Activated CD8-positive, alpha-beta memory T cell treated with anti-CD3 and anti-CD28 coated beads, Interleukin-2, amount 50 U/mL, for 24 hours (primary cell): ENCODE results near the gene CEACAM19.
"Not testable (repeated sequence)": the region's sequence is repeated elsewhere in the genome, so short reads cannot be mapped to it uniquely, and the experiment has no call there.

Experiments used
- DNase-seq: peaks from one replicate; pipeline ENCODE4 v3.0.0-alpha.2; 2020; ENCODE audit errors: extremely low read depth

The CEACAM19 gene

GRCh38 chr19:44675521-44675920 lies 4.2 kb downstream of the CEACAM19 start:
- DNase-seq, result no peak

GRCh38 chr19:44677019-44677811 lies 5.9 kb downstream of the CEACAM19 start:
- DNase-seq, result no peak

GRCh38 chr19:44680536-44680935 lies 9.3 kb downstream of the CEACAM19 start:
- no peak for DNase-seq

GRCh38 chr19:44681992-44682790 lies 10.9 kb downstream of the CEACAM19 start:
- DNase-seq, result no peak

GRCh38 chr19:44682807-44683206 lies 11.5 kb downstream of the CEACAM19 start:
- no peak for DNase-seq

GRCh38 chr19:44683434-44684210 lies 12.3 kb downstream of the CEACAM19 start:
- DNase-seq, result no peak

- DNase-seq, result not testable (repeated sequence)
Observed at GRCh38 chr19:44684396-44684795, 13.1 kb downstream of the CEACAM19 start.

- no peak for DNase-seq
Observed at GRCh38 chr19:44684892-44685863, 13.9 kb downstream of the CEACAM19 start.

- DNase-seq, result no peak
Observed at GRCh38 chr19:44685877-44686276, 14.6 kb downstream of the CEACAM19 start.

- DNase-seq, result no peak
Observed at GRCh38 chr19:44686896-44687295, 15.6 kb downstream of the CEACAM19 start.

GRCh38 chr19:44687888-44688287 lies 16.6 kb downstream of the CEACAM19 start:
- DNase-seq, result no peak

- peak; percentile 55 for DNase-seq
Observed at GRCh38 chr19:44689290-44690130, 18.2 kb downstream of the CEACAM19 start.

- no peak for DNase-seq
Observed at GRCh38 chr19:44690131-44690440, 18.8 kb downstream of the CEACAM19 start.

GRCh38 chr19:44692379-44692721 lies 21.1 kb downstream of the CEACAM19 start:
- DNase-seq, result no peak

GRCh38 chr19:44694184-44694579 lies 22.9 kb downstream of the CEACAM19 start:
- DNase-seq, result no peak

- no peak for DNase-seq
Observed at GRCh38 chr19:44696939-44697669, 25.8 kb downstream of the CEACAM19 start.

- no peak for DNase-seq
Observed at GRCh38 chr19:44697670-44698034, 26.4 kb downstream of the CEACAM19 start.

- no peak for DNase-seq
Observed at GRCh38 chr19:44698492-44699201, 27.4 kb downstream of the CEACAM19 start, which contains the start of gene CEACAM16. Gene CEACAM16 (plus strand): TSS chr19:44699151. CDS start chr19:44701457, 2,306 bp downstream.

- DNase-seq, result no peak
Observed at GRCh38 chr19:44700547-44700946, 29.3 kb downstream of the CEACAM19 start.
